ENCODE data around the gene KLHL21. TPM values are rescaled to one million over a fixed set of nuclear protein-coding genes. Genes with fewer than 3 reads are reported as not detected.
A peak's percentile ranks its signal among the peaks of the same experiment; 100 is the strongest.

KLHL21 gene
- total RNA-seq, 1 donor from 2014 or later, result 22.6 TPM

GRCh38 chr1:6554031-6554906 is 48.4 kb downstream of the KLHL21 start, which contains the start of gene NOL9:
NOL9 (minus strand) TSS chr1:6554513; CDS start chr1:6554502, 11 bp downstream.
- peak; percentile 94 for TF ChIP-seq CTCF (IDR thresholded peaks at IDR 0.05)
- intact Hi-C loops (cut with DNase I), result no loop called here
- H3K4me3 ChIP-seq, result peak within 1 kb of the TSS; percentile 99
- peaks cover 19% of the 10 kb centered on the region for H3K36me3 ChIP-seq
- no peaks in the 10 kb centered on the region for H3K9me3 ChIP-seq
- H3K27ac ChIP-seq, result peak within 1 kb of the TSS; percentile 84
- no peaks in the 10 kb centered on the region for H3K27me3 ChIP-seq (ENCODE audit: low read depth)
- DNase-seq, result peak; percentile 97
- H3K4me1 ChIP-seq, result peaks cover 19% of the 10 kb centered on the region
- ATAC-seq, result peak; percentile 99

- Histone ChIP-seq H3K4me1 (peaks cover 15% of the 10 kb centered on the region), H3K9me3 (no peaks in the 10 kb centered on the region), H3K4me3 (no peak overlapping the region), H3K27ac (no peak overlapping the region), H3K36me3 (peaks cover 87% of the 10 kb centered on the region), H3K27me3 (ENCODE audit: low read depth) (no peaks in the 10 kb centered on the region)
- DNase-seq, result no peak
- ATAC-seq, result no peak
- intact Hi-C loops (cut with DNase I), result no loop called here
- TF ChIP-seq CTCF (IDR thresholded peaks at IDR 0.05), result no peak
These were observed 55.4 kb downstream of the KLHL21 start for GRCh38 chr1:6547301-6547700.

- DNase-seq (no peak), ATAC-seq (peak; percentile 28 to 46)
- intact Hi-C loops (cut with DNase I), result no loop called here
- no peak for TF ChIP-seq CTCF (IDR thresholded peaks at IDR 0.05)
- Histone ChIP-seq H3K36me3 (peaks cover 94% of the 10 kb centered on the region), H3K4me3 (no peak overlapping the region), H3K9me3 (no peaks in the 10 kb centered on the region), H3K27ac (no peak overlapping the region), H3K27me3 (ENCODE audit: low read depth) (no peaks in the 10 kb centered on the region), H3K4me1 (peaks cover 15% of the 10 kb centered on the region)
These were observed 56.3 kb downstream of the KLHL21 start for GRCh38 chr1:6546326-6546725.

- Histone ChIP-seq H3K9me3 (no peaks in the 10 kb centered on the region), H3K4me3 (no peak overlapping the region), H3K27me3 (ENCODE audit: low read depth) (no peaks in the 10 kb centered on the region), H3K27ac (no peak overlapping the region), H3K4me1 (peaks cover 15% of the 10 kb centered on the region), H3K36me3 (peaks cover 95% of the 10 kb centered on the region)
- intact Hi-C loops (cut with DNase I), result no loop called here
- DNase-seq, result no peak
- no peak for TF ChIP-seq CTCF (IDR thresholded peaks at IDR 0.05)
- no peak for ATAC-seq
These were observed 57.2 kb downstream of the KLHL21 start for GRCh38 chr1:6545276-6546112.

GRCh38 chr1:6544831-6545230 is 57.8 kb downstream of the KLHL21 start:
- DNase-seq, result no peak
- TF ChIP-seq CTCF (IDR thresholded peaks at IDR 0.05), result no peak
- no peak for ATAC-seq
- Histone ChIP-seq H3K4me3 (no peak overlapping the region), H3K4me1 (peaks cover 15% of the 10 kb centered on the region), H3K27me3 (ENCODE audit: low read depth) (no peaks in the 10 kb centered on the region), H3K9me3 (no peaks in the 10 kb centered on the region), H3K36me3 (peaks cover 92% of the 10 kb centered on the region), H3K27ac (no peak overlapping the region)
- intact Hi-C loops (cut with DNase I), result no loop called here

Other genes with a start within 250 kb of the KLHL21 start
- 28.5 TPM for gene ACOT7, start 209.1 kb downstream of the KLHL21 start, total RNA-seq
- 6.4 TPM for gene HES2, start 182.9 kb downstream of the KLHL21 start, total RNA-seq
- 8.3 TPM for gene ESPN, start 178.1 kb downstream of the KLHL21 start, total RNA-seq
- gene TNFRSF25, start 136.7 kb downstream of the KLHL21 start, total RNA-seq, result 8.2 TPM
- 9.5 TPM for gene PLEKHG5, start 111.2 kb downstream of the KLHL21 start, total RNA-seq
- gene NOL9, start 48.4 kb downstream of the KLHL21 start, total RNA-seq, result 19.4 TPM
- 0.27 TPM for gene TAS1R1, start 47.6 kb downstream of the KLHL21 start, total RNA-seq
- gene ZBTB48, start 22.9 kb downstream of the KLHL21 start, total RNA-seq, result 36.5 TPM
- gene PHF13, start 10.9 kb upstream of the KLHL21 start, total RNA-seq, result 10.2 TPM
- gene THAP3, start 22.0 kb upstream of the KLHL21 start, total RNA-seq, result 15.7 TPM
- gene DNAJC11, start 98.9 kb upstream of the KLHL21 start, total RNA-seq, result 36.4 TPM
- gene CAMTA1, start 182.6 kb upstream of the KLHL21 start, total RNA-seq, result 47.9 TPM